ENCODE measurements around the gene CDH18. TPM values are rescaled to one million over a fixed set of nuclear protein-coding genes. Genes with fewer than 3 reads are reported as not detected.

Gene CDH18
- total RNA-seq, 1 experiment from 2014 or later = 7.0 TPM

DNA sequence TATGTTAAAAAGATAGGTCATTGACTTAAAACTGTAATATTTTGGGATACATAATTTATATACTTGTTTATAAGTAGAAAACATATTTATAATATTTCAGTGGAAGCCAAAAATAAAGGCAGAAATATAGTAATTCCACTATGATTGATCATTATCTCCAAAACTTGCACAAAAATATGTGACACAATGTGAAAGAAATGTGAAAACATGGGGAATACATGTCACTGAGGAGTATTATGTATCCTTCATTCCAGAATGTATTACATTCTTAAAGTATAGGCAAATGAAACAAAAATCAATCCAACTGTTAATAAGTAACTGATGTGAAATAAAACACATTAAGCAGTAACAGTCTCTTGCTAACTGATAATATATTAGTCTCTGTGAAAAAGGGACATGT is 236.7 kb downstream of the CDH18 start:
- no peak overlapping the region for H3K4me3 ChIP-seq (ENCODE audit: low read depth in 2 of 2, low read length in 2 of 2)
- intact Hi-C loops (cut with micrococcal nuclease; ENCODE audit: unreplicated experiment) = no loop called here
- no TSS peak for BruUV-seq (replicated peaks)
- no peak for ATAC-seq
- H3K36me3 ChIP-seq (ENCODE audit: control insufficient read depth, insufficient read depth, low read length) = no peaks in the 10 kb centered on the region
- POLR2A ChIA-PET = no interaction called here
- H3K9me3 ChIP-seq (ENCODE audit: control insufficient read depth, insufficient read depth, low read depth, low read length) = no peaks in the 10 kb centered on the region; the same call in 1 of the 2 replicates
- H3K27ac ChIP-seq (ENCODE audit: low read length) = no peak overlapping the region
- DNase-seq (ENCODE audit: low read depth, low spot score) = no peak
- CTCF ChIA-PET = no interaction called here
- TF ChIP-seq SIN3A (IDR thresholded peaks at IDR 0.05; ENCODE audit: borderline replicate concordance, insufficient read depth, low read depth, low read length) (no peak), POLR2AphosphoS5 (IDR thresholded peaks at IDR 0.05; ENCODE audit: low read depth, low read length) (no peak), TCF7L2 (IDR thresholded peaks at IDR 0.05; ENCODE audit: low read depth, low read length) (no peak)
- TF ChIP-seq, protein P1, sequence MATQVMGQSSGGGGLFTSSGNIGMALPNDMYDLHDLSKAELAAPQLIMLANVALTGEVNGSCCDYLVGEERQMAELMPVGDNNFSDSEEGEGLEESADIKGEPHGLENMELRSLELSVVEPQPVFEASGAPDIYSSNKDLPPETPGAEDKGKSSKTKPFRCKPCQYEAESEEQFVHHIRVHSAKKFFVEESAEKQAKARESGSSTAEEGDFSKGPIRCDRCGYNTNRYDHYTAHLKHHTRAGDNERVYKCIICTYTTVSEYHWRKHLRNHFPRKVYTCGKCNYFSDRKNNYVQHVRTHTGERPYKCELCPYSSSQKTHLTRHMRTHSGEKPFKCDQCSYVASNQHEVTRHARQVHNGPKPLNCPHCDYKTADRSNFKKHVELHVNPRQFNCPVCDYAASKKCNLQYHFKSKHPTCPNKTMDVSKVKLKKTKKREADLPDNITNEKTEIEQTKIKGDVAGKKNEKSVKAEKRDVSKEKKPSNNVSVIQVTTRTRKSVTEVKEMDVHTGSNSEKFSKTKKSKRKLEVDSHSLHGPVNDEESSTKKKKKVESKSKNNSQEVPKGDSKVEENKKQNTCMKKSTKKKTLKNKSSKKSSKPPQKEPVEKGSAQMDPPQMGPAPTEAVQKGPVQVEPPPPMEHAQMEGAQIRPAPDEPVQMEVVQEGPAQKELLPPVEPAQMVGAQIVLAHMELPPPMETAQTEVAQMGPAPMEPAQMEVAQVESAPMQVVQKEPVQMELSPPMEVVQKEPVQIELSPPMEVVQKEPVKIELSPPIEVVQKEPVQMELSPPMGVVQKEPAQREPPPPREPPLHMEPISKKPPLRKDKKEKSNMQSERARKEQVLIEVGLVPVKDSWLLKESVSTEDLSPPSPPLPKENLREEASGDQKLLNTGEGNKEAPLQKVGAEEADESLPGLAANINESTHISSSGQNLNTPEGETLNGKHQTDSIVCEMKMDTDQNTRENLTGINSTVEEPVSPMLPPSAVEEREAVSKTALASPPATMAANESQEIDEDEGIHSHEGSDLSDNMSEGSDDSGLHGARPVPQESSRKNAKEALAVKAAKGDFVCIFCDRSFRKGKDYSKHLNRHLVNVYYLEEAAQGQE (IDR thresholded peaks at IDR 0.05; ENCODE audit: insufficient read depth in 1 of 2, low read depth in 2 of 2, low read length in 1 of 2) = no peak
- TF ChIP-seq, protein P2, sequence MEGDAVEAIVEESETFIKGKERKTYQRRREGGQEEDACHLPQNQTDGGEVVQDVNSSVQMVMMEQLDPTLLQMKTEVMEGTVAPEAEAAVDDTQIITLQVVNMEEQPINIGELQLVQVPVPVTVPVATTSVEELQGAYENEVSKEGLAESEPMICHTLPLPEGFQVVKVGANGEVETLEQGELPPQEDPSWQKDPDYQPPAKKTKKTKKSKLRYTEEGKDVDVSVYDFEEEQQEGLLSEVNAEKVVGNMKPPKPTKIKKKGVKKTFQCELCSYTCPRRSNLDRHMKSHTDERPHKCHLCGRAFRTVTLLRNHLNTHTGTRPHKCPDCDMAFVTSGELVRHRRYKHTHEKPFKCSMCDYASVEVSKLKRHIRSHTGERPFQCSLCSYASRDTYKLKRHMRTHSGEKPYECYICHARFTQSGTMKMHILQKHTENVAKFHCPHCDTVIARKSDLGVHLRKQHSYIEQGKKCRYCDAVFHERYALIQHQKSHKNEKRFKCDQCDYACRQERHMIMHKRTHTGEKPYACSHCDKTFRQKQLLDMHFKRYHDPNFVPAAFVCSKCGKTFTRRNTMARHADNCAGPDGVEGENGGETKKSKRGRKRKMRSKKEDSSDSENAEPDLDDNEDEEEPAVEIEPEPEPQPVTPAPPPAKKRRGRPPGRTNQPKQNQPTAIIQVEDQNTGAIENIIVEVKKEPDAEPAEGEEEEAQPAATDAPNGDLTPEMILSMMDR (IDR thresholded peaks at IDR 0.05) = no peak
- no peaks in the 10 kb centered on the region for H3K27me3 ChIP-seq (ENCODE audit: control insufficient read depth, insufficient read depth, low read length)
- in situ Hi-C loops (cut with HindIII; ENCODE audit: low pct_unique_long_range_greater_than_20kb, low sequenced_read_pairs) = no loop called here
- H3K4me1 ChIP-seq (ENCODE audit: control insufficient read depth, insufficient read depth, low read length) = no peaks in the 10 kb centered on the region

DNA sequence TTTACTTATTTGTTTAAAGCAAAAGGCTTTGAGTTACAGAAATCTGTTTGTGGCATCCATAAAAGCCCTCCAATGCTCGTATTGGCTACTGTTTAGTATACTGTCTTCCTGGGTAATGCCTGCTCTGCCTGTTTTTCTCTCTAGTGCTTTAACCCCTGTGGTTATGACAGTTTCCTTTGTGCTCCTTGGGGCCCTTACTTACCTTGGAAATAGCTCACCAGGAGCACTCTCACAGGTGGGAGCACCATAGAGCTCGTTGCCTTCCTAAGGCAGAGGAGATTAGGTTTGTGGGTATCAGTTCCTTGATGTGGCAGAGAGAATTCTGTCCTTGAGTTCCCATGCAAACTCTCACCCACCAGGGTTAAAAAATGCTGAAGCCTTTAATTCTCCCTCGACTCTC is 242.8 kb downstream of the CDH18 start:
- H3K4me3 ChIP-seq (ENCODE audit: low read depth in 2 of 2, low read length in 2 of 2) = no peak overlapping the region
- no peak overlapping the region for H3K27ac ChIP-seq (ENCODE audit: low read length)
- no peaks in the 10 kb centered on the region for H3K27me3 ChIP-seq (ENCODE audit: control insufficient read depth, insufficient read depth, low read length)
- TF ChIP-seq, protein P2 (IDR thresholded peaks at IDR 0.05) = no peak
- TF ChIP-seq SIN3A (IDR thresholded peaks at IDR 0.05; ENCODE audit: borderline replicate concordance, insufficient read depth, low read depth, low read length) (no peak), POLR2AphosphoS5 (IDR thresholded peaks at IDR 0.05; ENCODE audit: low read depth, low read length) (no peak), TCF7L2 (IDR thresholded peaks at IDR 0.05; ENCODE audit: low read depth, low read length) (no peak)
- TF ChIP-seq, protein P1 (IDR thresholded peaks at IDR 0.05; ENCODE audit: insufficient read depth in 1 of 2, low read depth in 2 of 2, low read length in 1 of 2) = no peak
- POLR2A ChIA-PET = no interaction called here
- intact Hi-C loops (cut with micrococcal nuclease; ENCODE audit: unreplicated experiment) (no loop called here), in situ Hi-C loops (cut with HindIII; ENCODE audit: low pct_unique_long_range_greater_than_20kb, low sequenced_read_pairs) (no loop called here)
- CTCF ChIA-PET = no interaction called here
- BruUV-seq (replicated peaks) = no TSS peak
- ATAC-seq (no peak), DNase-seq (ENCODE audit: low read depth, low spot score) (no peak)
- no peaks in the 10 kb centered on the region for H3K36me3 ChIP-seq (ENCODE audit: control insufficient read depth, insufficient read depth, low read length)
- H3K4me1 ChIP-seq (ENCODE audit: control insufficient read depth, insufficient read depth, low read length) = no peaks in the 10 kb centered on the region
- H3K9me3 ChIP-seq (ENCODE audit: control insufficient read depth, insufficient read depth, low read depth, low read length) = no peaks in the 10 kb centered on the region

Data from Panc1 (cell line).